IMR-90 (cell line): Measurements from ENCODE around the gene MTA2. TPM values are rescaled to one million over a fixed set of nuclear protein-coding genes. Genes with fewer than 3 reads are reported as not detected.
A peak's percentile ranks its signal among the peaks of the same experiment; 100 is the strongest.

Experiments used
- ATAC-seq: fragments of 200-7000 bp; cut with Tn5 transposase; 2 replicates; pipeline ENCODE4 v1.9.1; 2020; ENCODE audit warnings: low read depth, mild to moderate bottlenecking, moderate library complexity
- BruUV-seq: library from RNA; stranded (reverse); fragments of 400-500 nt; replicated peaks from 2 replicates; lab custom pipeline; 2021; lab: Mats Ljungman, UMichigan
- CTCF ChIA-PET: fragments of 300-600 bp; formaldehyde crosslinking; extraction: SDS; loops from one replicate; lab custom pipeline; 2021; ENCODE audit warnings: antibody characterized with exemption; lab: Yijun Ruan, JAX
- POLR2A ChIA-PET: fragments of 300-600 bp; sonication (Branson Sonifier 250); formaldehyde crosslinking; loops from one replicate; lab custom pipeline; 2022; ENCODE audit warnings: antibody characterized with exemption; ENCODE audit not compliant: unreplicated experiment; lab: Charles Lee
- DNase-seq: peaks from one replicate; pipeline ENCODE4 v3.0.0; 2013
- H2AFZ ChIP-seq: replicated peaks from 2 replicates; pipeline ENCODE3; 2013; ENCODE audit warnings: low read length, mild to moderate bottlenecking; ENCODE audit not compliant: poor library complexity
- H2AK5ac ChIP-seq: 2 replicates; pipeline ENCODE4 v1.6.1; 2013; ENCODE audit warnings: low read depth, low read length, inconsistent platforms
- H2AK9ac ChIP-seq: replicated peaks from 2 replicates; pipeline ENCODE3; 2013; ENCODE audit warnings: mild to moderate bottlenecking, low read depth, low read length, moderate library complexity; ENCODE audit not compliant: poor library complexity
- H2BK120ac ChIP-seq: 2 replicates; pipeline ENCODE4 v1.6.1; 2013; ENCODE audit warnings: low read depth, low read length, inconsistent platforms
- H2BK15ac ChIP-seq: 3 replicates; pipeline ENCODE4 v1.6.1; 2013; ENCODE audit warnings: low read depth, low read length, inconsistent platforms
- H2BK20ac ChIP-seq: 2 replicates; pipeline ENCODE4 v1.6.1; 2013; ENCODE audit warnings: low read depth, mild to moderate bottlenecking, inconsistent platforms, low read length, moderate library complexity
- H2BK5ac ChIP-seq: 2 replicates; pipeline ENCODE4 v1.6.1; 2013; ENCODE audit warnings: mild to moderate bottlenecking, low read depth, low read length, inconsistent platforms; ENCODE audit not compliant: poor library complexity, severe bottlenecking
- H3K14ac ChIP-seq: replicated peaks from 2 replicates; pipeline ENCODE4 v1.6.1; 2013; ENCODE audit warnings: low read depth, low read length, inconsistent platforms
- H3K18ac ChIP-seq: 2 replicates; pipeline ENCODE4 v1.6.1; 2013; ENCODE audit warnings: low read depth, low read length, control low read depth
- H3K23ac ChIP-seq: 2 replicates; pipeline ENCODE4 v1.6.1; 2013; ENCODE audit warnings: low read depth, low read length, inconsistent platforms
- H3K27ac ChIP-seq: 2 replicates; pipeline ENCODE4 v1.5.1; 2013; ENCODE audit warnings: mild to moderate bottlenecking, control low read depth, low read length; ENCODE audit not compliant: insufficient read depth
- H3K27me3 ChIP-seq: 2 replicates; pipeline ENCODE4 v1.6.1; 2013; ENCODE audit warnings: low read length; ENCODE audit not compliant: control insufficient read depth, insufficient read depth
- H3K36me3 ChIP-seq: 2 replicates; pipeline ENCODE4 v1.6.1; 2013; ENCODE audit warnings: low read length, mixed read lengths; ENCODE audit not compliant: control insufficient read depth, insufficient read depth
- H3K4ac ChIP-seq: 2 replicates; pipeline ENCODE4 v1.6.1; 2013; ENCODE audit warnings: low read depth, low read length, inconsistent platforms
- H3K4me1 ChIP-seq: 2 replicates; pipeline ENCODE4 v1.6.1; 2013; ENCODE audit warnings: low read length, mixed read lengths; ENCODE audit not compliant: control insufficient read depth, insufficient read depth
- H3K4me2 ChIP-seq: 2 replicates; pipeline ENCODE4 v1.6.1; 2013; ENCODE audit warnings: low read depth, mild to moderate bottlenecking, control low read depth, low read length, moderate library complexity
- H3K4me3 ChIP-seq: 2 replicates; pipeline ENCODE4 v1.5.1; 2013; ENCODE audit warnings: low read depth, mild to moderate bottlenecking, control low read depth, low read length, moderate library complexity; ENCODE audit not compliant: insufficient read depth
- H3K56ac ChIP-seq: 2 replicates; pipeline ENCODE4 v1.6.1; 2013; ENCODE audit warnings: low read length, inconsistent platforms; ENCODE audit not compliant: insufficient read depth; ENCODE audit errors: extremely low read depth
- H3K79me1 ChIP-seq, 2 experiments: 2 replicates each; pipeline ENCODE4 v1.6.1; 2013; ENCODE audit warnings: low read length in 2 of 2, inconsistent platforms in 1 of 2, low read depth in 1 of 2
- H3K9ac ChIP-seq: 2 replicates; pipeline ENCODE4 v1.6.1; 2013; ENCODE audit warnings: low read depth, low read length, control low read depth
- H3K9me1 ChIP-seq: 2 replicates; pipeline ENCODE4 v1.6.1; 2013; ENCODE audit warnings: low read length, inconsistent platforms; ENCODE audit not compliant: insufficient read depth
- H3K9me3 ChIP-seq: 2 replicates; pipeline ENCODE4 v1.6.1; 2013; ENCODE audit warnings: low read length; ENCODE audit not compliant: control insufficient read depth, insufficient read depth
- H4K20me1 ChIP-seq: 2 replicates; pipeline ENCODE4 v1.6.1; 2013; ENCODE audit warnings: low read length, inconsistent platforms; ENCODE audit not compliant: insufficient read depth
- H4K5ac ChIP-seq: 2 replicates; pipeline ENCODE4 v1.6.1; 2013; ENCODE audit warnings: mild to moderate bottlenecking, low read depth, low read length, control low read depth
- H4K8ac ChIP-seq, 2 experiments: 2 replicates each; pipeline ENCODE4 v1.6.1; 2013; ENCODE audit warnings: low read depth in 2 of 2, low read length in 2 of 2, control low read depth in 1 of 2, inconsistent platforms in 1 of 2
- H4K91ac ChIP-seq: 2 replicates; pipeline ENCODE4 v1.6.1; 2013; ENCODE audit warnings: low read depth, low read length, inconsistent platforms; ENCODE audit not compliant: insufficient read depth
- MAZ ChIP-seq: IDR thresholded peaks from 2 replicates; pipeline ENCODE4 v1.6.1; 2012; ENCODE audit warnings: low read depth, mild to moderate bottlenecking, low read length, improper control_type of control experiment, moderate library complexity, borderline replicate concordance
- RFX5 ChIP-seq: IDR thresholded peaks from 2 replicates; pipeline ENCODE4 v1.8.0; 2012; ENCODE audit warnings: low read depth, mild to moderate bottlenecking, low read length, moderate library complexity
- WGBS, 2 experiments: methylation state at CpG; one replicate each; pipeline versions ENCODE4 v1.1.5 to v1.1.7; 2013; ENCODE audit warnings: missing lambda C conversion rate in 2 of 2; ENCODE audit not compliant: insufficient read length in 1 of 2; ENCODE audit errors: extremely low coverage in 2 of 2; 5-methylcytosine and 5-hydroxymethylcytosine counted together
- dilution Hi-C: fragments of 300-500 bp; cut with HindIII; formaldehyde crosslinking; loops from one replicate; pipeline ENCODE4 v1.14.3; 2018; ENCODE audit warnings: low sequenced_read_pairs; ENCODE audit not compliant: unreplicated experiment
- in situ Hi-C: fragments of 300-500 bp; cut with MboI; formaldehyde crosslinking; loops from 3 replicates; pipeline ENCODE4 v1.14.3; 2019; ENCODE audit warnings: low sequenced_read_pairs, inconsistent platforms, mixed read lengths
- intact Hi-C: fragments of 100-400 bp; cut with micrococcal nuclease; formaldehyde crosslinking; loops from 2 replicates; pipeline ENCODE4 v1.10.0; 2022
- polyA plus RNA-seq, 3 experiments: library from polyadenylated mRNA; depleted of rRNA; stranded (reverse); fragments of >200 nt; gene quantifications; 2 replicates each; pipeline ENCODE4 v1.2.3, GENCODE V29; 2012; ENCODE audit warnings: low replicate concordance in 1 of 3
- total RNA-seq: library from RNA; depleted of rRNA; stranded (reverse); fragments of >200 nt; gene quantifications from 2 replicates; pipeline ENCODE4 v1.2.3, GENCODE V29; 2012

Gene MTA2
- total and polyA plus RNA-seq, 2 of the 4 experiments (the other 2 are of a cell fraction), result 34.8 to 136 TPM

DNA sequence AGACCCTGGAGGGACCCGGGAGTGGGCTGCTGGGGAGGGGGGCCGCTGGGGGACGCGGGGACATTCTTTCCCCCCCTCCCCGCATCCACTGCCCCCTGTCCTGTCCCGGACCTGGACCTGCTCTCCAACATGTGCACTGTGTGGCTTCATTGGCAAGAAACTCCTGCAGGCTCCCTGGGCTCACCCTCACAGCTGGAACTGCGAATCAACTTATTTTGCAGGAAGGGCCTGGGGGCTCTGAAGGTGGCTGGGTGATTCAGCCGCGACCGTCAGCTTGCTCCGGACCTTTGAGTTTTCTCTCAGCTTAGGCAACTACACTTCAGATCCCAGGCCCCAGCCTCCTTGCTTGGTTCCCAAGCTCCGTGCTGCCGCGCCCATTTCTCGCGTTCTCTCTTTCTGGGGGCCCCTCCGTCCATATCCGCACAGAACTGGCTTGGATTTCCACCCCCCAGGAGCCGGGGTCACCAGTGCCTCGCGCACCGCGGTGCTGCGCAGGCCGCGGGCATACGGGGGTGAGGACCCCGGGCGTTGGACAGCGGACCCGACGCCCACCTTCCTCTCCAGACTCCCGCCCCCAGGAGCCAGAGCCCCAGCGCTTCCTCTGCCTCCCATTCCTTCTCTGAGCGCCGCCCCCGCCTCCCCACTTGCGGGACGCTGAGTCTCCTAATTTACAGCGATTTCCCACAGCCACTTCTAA is 54.6 kb downstream of the MTA2 start:
- Histone ChIP-seq H4K5ac (peak overlapping the region; percentile 62), H2BK120ac (peak overlapping the region; percentile 79; the same call in 1 of the 2 replicates), H4K91ac (peak overlapping the region; percentile 78), H3K23ac (peak overlapping the region; percentile 76), H3K27ac (peak overlapping the region; percentile 94), H3K9me1 (peaks cover 8% of the 10 kb centered on the region), H3K4me1 (peaks cover 19% of the 10 kb centered on the region), H4K20me1 (peaks cover 35% of the 10 kb centered on the region), H2BK15ac (peak overlapping the region; percentile 66; the same call in 1 of the 3 replicates), H3K79me1 (peaks cover 3 to 47% of the 10 kb centered on the region in 2 experiments; a peak in 2 of 4 replicates), H2BK20ac (peak overlapping the region; percentile 39; the same call in 1 of the 2 replicates), H4K8ac (peak overlapping the region; percentile 67 to 81), H3K4ac (peak overlapping the region; percentile 97), H3K27me3 (no peaks in the 10 kb centered on the region), H3K9ac (peak overlapping the region; percentile 91), H3K36me3 (peaks cover 7% of the 10 kb centered on the region), H2AK5ac (peak overlapping the region; percentile 47), H2AFZ (peak overlapping the region; percentile 85), H3K4me2 (peak overlapping the region; percentile 95), H3K14ac (peak overlapping the region; percentile 73), H3K4me3 (peak overlapping the region; percentile 85), H2BK5ac (peak overlapping the region; percentile 67), H3K56ac (peak overlapping the region; percentile 69; the same call in 1 of the 2 replicates), H2AK9ac (peak overlapping the region; percentile 97), H3K18ac (peak overlapping the region; percentile 84), H3K9me3 (no peaks in the 10 kb centered on the region)
- WGBS, 2 experiments, result 8% methylated on average over 12 of the region's 40 CpGs; no CpG with 5 or more reads in 1 of the 2 experiments
- POLR2A ChIA-PET, result interaction anchor here (0.5 to 1.1 kb wide), 3 partner anchors 9 to 137 kb away, joined by 3 to 8 read pairs (median 8); no protein-coding TSS in a partner anchor
- CTCF ChIA-PET, result interaction anchor here (0.9 to 2.3 kb wide), 2 partner anchors 13 to 122 kb away, joined by 3 to 7 read pairs; no protein-coding TSS in a partner anchor
- no TSS peak for BruUV-seq
- peak; percentile 26; the same call in 1 of the 2 replicates for TF ChIP-seq MAZ
- no peak for TF ChIP-seq RFX5
- intact Hi-C loops, result no loop called here
- in situ Hi-C loops, result no loop called here
- ATAC-seq (peak; percentile 1), DNase-seq (peak; percentile 49)
- dilution Hi-C loops, result no loop called here
